NCI-H128 (cell line): ENCODE results near the gene NAV3.

Source experiments
- DNase-seq: peaks from one replicate; lab custom pipeline; 2025; ENCODE audit not compliant: unreplicated experiment; lab: John Stamatoyannopoulos, UW

Gene NAV3

DNA sequence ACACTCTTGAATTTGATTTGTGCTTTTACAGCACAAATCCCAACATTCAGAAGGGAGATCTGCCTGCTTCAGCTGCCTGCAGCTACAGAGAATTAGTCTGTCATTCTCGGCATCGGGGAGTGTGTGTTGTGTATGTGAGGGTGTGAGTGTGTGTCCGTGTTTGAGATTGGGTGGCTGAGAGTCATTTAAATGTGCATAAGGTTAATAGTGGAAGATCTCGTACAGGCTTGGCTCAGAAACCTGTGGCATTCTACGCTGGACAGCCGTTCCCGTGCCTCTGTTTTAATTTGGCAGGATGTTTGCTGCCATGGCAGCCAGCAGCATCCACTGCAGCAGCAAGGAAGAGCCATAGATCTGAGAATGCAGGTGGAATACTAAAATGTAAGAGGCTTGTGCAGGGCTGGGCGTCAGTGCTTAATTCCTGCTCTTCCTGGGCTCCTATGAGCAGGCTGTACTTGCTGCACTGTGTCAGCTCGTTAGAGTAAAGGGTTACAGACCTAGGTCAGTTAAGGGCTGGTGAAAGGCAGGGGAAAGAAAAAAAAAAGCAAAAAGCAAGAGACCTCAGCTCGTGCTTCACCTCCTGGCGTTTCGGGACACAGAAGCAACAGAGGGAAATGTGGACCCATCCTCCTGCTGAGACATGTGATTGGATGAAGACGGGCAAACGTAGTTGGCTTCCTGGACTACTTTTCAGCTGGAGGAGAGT, 205.4 kb downstream of the NAV3 start:
- no peak for DNase-seq

GRCh38 chr12:78036874-78037273, 206.2 kb downstream of the NAV3 start:
- DNase-seq: no peak

DNA sequence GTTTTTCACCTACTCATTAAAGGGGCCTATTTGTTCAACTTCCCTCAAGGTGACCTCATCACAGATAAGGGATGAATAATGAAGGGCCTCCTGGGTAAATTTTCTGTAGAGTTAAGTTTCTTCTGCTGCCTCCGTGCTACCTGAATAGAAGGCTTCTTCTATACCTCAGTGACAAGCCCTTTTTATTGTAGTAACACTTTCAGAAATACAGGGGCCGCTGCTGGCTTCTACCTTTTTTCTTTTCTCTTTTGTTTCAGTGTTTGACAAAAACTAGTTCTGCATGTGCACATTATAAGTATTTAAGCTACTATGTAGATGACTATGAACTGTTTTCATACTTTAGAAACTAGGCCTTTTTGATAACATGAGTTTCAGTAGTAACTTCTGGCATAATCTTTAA, 207.0 kb downstream of the NAV3 start:
- no peak for DNase-seq

- DNase-seq: no peak
These were observed 207.8 kb downstream of the NAV3 start for GRCh38 chr12:78038541-78038940.

DNA sequence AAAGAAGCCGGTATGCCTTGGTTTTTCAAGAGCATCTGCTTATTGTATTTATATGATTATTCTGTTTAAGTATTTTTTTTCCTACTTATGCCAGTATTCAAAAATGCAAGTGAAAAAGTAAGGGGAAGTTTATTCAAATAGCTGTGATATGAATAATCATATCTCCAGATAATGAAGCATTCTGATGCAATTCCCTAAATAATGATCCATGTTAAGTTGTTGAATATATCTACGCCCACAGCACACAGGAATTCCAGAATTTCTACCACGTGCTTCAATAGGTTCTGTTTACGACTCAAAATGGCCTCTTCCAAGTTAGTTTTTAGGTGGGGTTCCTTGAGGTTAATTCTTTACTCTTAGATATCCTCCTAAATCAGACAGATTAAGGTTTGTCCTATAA, 208.3 kb downstream of the NAV3 start:
- DNase-seq: no peak

DNA sequence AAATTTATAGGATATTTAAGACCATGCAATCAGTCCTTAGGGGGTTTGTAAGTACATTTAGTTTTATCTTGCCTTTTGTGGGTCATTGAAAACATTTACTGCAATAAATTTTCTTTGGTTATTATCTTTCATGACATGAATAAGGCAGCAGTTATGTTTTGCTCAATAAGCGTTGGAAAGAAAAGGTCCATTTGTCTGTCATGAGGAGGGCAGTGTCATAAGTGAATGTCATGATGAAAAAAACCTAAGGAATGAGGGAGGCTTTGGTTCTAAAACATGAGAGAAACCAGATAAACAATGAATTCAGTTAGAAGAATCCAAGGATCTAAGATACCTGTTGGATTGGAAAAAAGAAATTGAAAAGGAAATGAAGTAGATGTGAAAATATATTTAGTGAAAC, 209.4 kb downstream of the NAV3 start:
- no peak for DNase-seq

GRCh38 chr12:78050790-78051189, 220.1 kb downstream of the NAV3 start:
- no peak for DNase-seq

- no peak for DNase-seq
These were observed 224.9 kb downstream of the NAV3 start for GRCh38 chr12:78055545-78055944.

DNA sequence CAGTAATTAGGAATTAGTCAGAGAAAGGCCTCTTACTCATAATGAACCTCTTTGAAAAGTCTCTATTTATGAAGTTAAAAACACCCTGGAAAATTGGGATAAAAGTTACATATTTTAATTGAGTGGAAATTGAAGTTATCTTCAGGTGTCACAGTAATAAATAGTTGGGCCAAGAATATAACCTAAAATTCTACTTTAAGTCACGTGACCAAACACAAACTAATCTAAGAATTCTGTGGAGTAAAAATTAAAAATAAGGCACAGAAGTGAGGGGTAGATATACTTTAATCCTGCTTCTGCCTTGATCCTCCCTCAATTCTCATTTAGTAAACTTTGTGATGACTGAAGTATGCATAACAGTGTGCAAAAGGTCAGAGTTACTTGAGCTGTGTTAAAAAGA, 226.4 kb downstream of the NAV3 start:
- DNase-seq: no peak

GRCh38 chr12:78060186-78060585, 229.5 kb downstream of the NAV3 start:
- DNase-seq: no peak

GRCh38 chr12:78062786-78063185, 232.1 kb downstream of the NAV3 start:
- no peak for DNase-seq

GRCh38 chr12:78081590-78082314, 251.1 kb downstream of the NAV3 start:
- no peak for DNase-seq

- DNase-seq: no peak
These were observed 255.0 kb downstream of the NAV3 start for GRCh38 chr12:78085542-78086182.

GRCh38 chr12:78086553-78087362, 256.1 kb downstream of the NAV3 start:
- DNase-seq: no peak

GRCh38 chr12:78087363-78087675, 256.6 kb downstream of the NAV3 start:
- no peak for DNase-seq

DNA sequence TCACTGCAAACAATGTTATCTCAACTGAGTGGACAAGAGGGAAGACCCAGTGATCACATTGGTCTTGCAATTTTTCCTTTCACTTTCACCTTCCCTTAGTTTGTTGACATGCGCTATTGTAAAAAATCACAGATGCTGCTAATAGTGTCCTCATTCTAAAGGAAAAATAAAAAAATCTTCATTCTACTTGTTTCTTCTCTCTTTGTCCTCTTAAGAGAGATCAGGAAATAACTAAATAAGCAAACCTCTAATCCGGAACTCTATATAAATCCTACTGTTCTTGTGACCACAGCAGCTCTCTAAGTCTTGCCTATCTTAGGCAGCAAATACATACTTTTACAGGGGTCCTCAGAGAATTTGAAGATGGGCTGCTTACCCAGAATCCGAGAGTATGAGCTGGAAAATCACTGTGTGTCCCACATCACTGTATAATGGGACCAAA, 257.7 kb downstream of the NAV3 start:
- no peak for DNase-seq

GRCh38 chr12:78090266-78090665, 259.6 kb downstream of the NAV3 start:
- no peak for DNase-seq

DNA sequence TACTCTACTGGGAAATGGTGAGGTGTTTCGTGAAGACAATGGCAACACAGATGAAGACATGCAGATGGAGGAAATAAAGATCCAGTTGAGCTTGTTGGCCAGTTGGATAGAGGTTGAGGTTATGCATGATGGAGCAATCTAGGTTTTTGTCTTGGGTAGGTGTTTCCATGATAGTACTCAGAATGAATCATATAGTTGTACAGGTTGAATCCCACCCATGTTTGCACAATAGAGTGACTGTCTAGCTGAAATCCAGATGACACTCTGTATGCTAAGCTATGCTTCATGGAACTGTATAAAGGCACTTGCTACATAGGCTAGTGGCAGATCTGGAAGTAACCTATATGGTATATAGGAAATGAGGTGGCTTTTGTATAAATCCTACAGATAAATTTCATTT, 264.9 kb downstream of the NAV3 start:
- no peak for DNase-seq

DNA sequence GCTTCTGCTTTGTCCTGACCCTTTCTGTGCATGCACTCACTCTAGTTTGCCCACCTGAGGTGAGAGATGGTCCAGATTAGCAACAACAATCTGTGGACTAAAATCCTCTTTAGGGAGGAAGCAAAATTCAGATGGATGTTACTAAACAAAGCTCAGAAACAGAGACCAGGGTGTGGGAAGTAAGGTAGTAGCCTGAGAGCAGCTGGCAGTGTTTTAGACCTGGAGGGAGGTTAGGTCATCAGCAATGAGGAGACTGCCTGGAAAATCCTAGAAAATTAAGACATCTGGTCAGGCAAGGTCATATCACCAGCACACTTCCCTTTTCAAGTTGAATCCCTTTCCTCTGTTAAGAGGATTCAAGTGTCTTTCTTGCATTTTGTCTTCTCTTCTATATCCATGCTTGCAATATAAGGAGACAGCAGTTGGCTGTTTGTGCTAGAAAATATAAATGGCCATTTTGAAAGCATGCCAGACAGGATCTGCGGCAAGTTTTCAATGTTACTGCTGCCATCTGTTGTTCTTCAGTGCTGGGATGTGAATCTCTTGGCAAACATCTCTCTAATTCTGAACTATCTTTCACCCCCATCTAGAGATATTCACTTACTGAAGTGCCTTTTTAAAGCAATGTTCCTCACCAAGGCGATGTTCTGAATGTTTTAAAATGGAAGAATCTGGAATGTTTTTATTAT, 266.4 kb downstream of the NAV3 start:
- peak; percentile 14 for DNase-seq

- no peak for DNase-seq
These were observed 269.1 kb downstream of the NAV3 start for GRCh38 chr12:78099806-78100205.
